CD1c-positive myeloid dendritic cell (primary cell): ENCODE results near the gene SCLY.
"Not testable (repeated sequence)": the region's sequence is repeated elsewhere in the genome, so short reads cannot be mapped to it uniquely, and the experiment has no call there.

Experiments
- DNase-seq: peaks from one replicate; pipeline ENCODE4 v3.0.0-alpha.2; 2016; ENCODE audit errors: extremely low spot score

Gene SCLY

GRCh38 chr2:238113611-238114010 lies 52.8 kb downstream of the SCLY start:
- no peak for DNase-seq

GRCh38 chr2:238114331-238114841 lies 53.6 kb downstream of the SCLY start:
- DNase-seq = no peak

GRCh38 chr2:238114851-238115660 lies 54.3 kb downstream of the SCLY start:
- no peak for DNase-seq

GRCh38 chr2:238115709-238116108 lies 54.9 kb downstream of the SCLY start:
- not testable (repeated sequence) for DNase-seq

GRCh38 chr2:238116298-238117198 lies 55.7 kb downstream of the SCLY start:
- DNase-seq = no peak

GRCh38 chr2:238117199-238118154 lies 56.7 kb downstream of the SCLY start:
- DNase-seq = no peak

GRCh38 chr2:238119756-238120462 lies 59.1 kb downstream of the SCLY start:
- DNase-seq = no peak

- DNase-seq = no peak
Measured at GRCh38 chr2:238120463-238121298, 59.9 kb downstream of the SCLY start.

- no peak for DNase-seq
Measured at GRCh38 chr2:238121511-238122286, 60.9 kb downstream of the SCLY start.

- DNase-seq = no peak
Measured at GRCh38 chr2:238122287-238123217, 61.8 kb downstream of the SCLY start.

- no peak for DNase-seq
Measured at GRCh38 chr2:238123218-238123971, 62.6 kb downstream of the SCLY start.

- DNase-seq = no peak
Measured at GRCh38 chr2:238123991-238124470, 63.2 kb downstream of the SCLY start.

GRCh38 chr2:238124488-238125126 lies 63.8 kb downstream of the SCLY start:
- DNase-seq = no peak

GRCh38 chr2:238125127-238125885 lies 64.5 kb downstream of the SCLY start:
- no peak for DNase-seq

- DNase-seq = no peak
Measured at GRCh38 chr2:238126338-238126737, 65.5 kb downstream of the SCLY start.

- DNase-seq = no peak
Measured at GRCh38 chr2:238126775-238127164, 66.0 kb downstream of the SCLY start.
